WI38 (cell line): ENCODE results near the gene IL2RG.

Source experiments
- H3K4me3 ChIP-seq: 2 replicates; pipeline ENCODE4 v1.5.1; 2011; ENCODE audit warnings: low read depth, mild to moderate bottlenecking, control low read depth, low read length
- CTCF ChIP-seq: IDR thresholded peaks from 2 replicates; pipeline ENCODE4 v1.5.1; 2012; ENCODE audit warnings: low read depth, mild to moderate bottlenecking, control low read depth, low read length

Gene IL2RG

GRCh38 chrX:71100581-71101505 lies 10.5 kb downstream of the IL2RG start:
- no peak overlapping the region for H3K4me3 ChIP-seq

GRCh38 chrX:71099736-71100135 lies 11.6 kb downstream of the IL2RG start:
- no peak overlapping the region for H3K4me3 ChIP-seq
- no peak for TF ChIP-seq CTCF

More at GRCh38 chrX:71100581-71101505, 10.5 kb downstream of the IL2RG start:
- TF ChIP-seq CTCF: no peak

- no peak overlapping the region for H3K4me3 ChIP-seq
- no peak for TF ChIP-seq CTCF
These were observed 12.3 kb downstream of the IL2RG start for GRCh38 chrX:71098951-71099506.

- H3K4me3 ChIP-seq: no peak overlapping the region
These were observed 13.1 kb downstream of the IL2RG start for GRCh38 chrX:71098302-71098701.

GRCh38 chrX:71096760-71097032 lies 14.7 kb downstream of the IL2RG start:
- H3K4me3 ChIP-seq: peak overlapping the region; percentile 66
- TF ChIP-seq CTCF: no peak

More at GRCh38 chrX:71098302-71098701, 13.1 kb downstream of the IL2RG start:
- peak; percentile 28; the same call in 1 of the 2 replicates for TF ChIP-seq CTCF

- TF ChIP-seq CTCF: no peak
- H3K4me3 ChIP-seq: peak overlapping the region; percentile 66
These were observed 15.2 kb downstream of the IL2RG start for GRCh38 chrX:71095981-71096759.

GRCh38 chrX:71095555-71095980 lies 15.8 kb downstream of the IL2RG start, which contains the start of gene FOXO4:
FOXO4 (plus strand) TSS chrX:71095851; CDS start chrX:71096529, 678 bp downstream.
- H3K4me3 ChIP-seq: peak within 1 kb of the TSS; percentile 66
- no peak for TF ChIP-seq CTCF
